Stimulated activated naive CD8-positive, alpha-beta T cell treated with anti-CD3 and anti-CD28 coated beads, Interleukin-15, Interleukin-2, amounts not matched to agents 100 ng/mL and 50 ng/mL, for 24 hours (primary cell): ENCODE measurements around the gene PEX26.
"Not testable (repeated sequence)": the region's sequence is repeated elsewhere in the genome, so short reads cannot be mapped to it uniquely, and the experiment has no call there.

Source experiments
- H3K27ac Mint-ChIP-seq: one replicate; pipeline ENCODE4 v1.8.0; 2021; ENCODE audit warnings: mild to moderate bottlenecking, mixed read lengths
- H3K27me3 Mint-ChIP-seq: one replicate; pipeline ENCODE4 v1.8.0; 2021; ENCODE audit warnings: mixed read lengths
- H3K36me3 Mint-ChIP-seq: one replicate; pipeline ENCODE4 v1.8.0; 2021; ENCODE audit warnings: low read depth, mixed read lengths
- H3K4me1 Mint-ChIP-seq: one replicate; pipeline ENCODE4 v1.8.0; 2021; ENCODE audit warnings: low read depth, mixed read lengths
- H3K4me3 Mint-ChIP-seq: one replicate; pipeline ENCODE4 v1.8.0; 2021; ENCODE audit warnings: mild to moderate bottlenecking, mixed read lengths
- H3K9me3 Mint-ChIP-seq: one replicate; pipeline ENCODE4 v1.8.0; 2021; ENCODE audit warnings: mixed read lengths

Gene PEX26

DNA sequence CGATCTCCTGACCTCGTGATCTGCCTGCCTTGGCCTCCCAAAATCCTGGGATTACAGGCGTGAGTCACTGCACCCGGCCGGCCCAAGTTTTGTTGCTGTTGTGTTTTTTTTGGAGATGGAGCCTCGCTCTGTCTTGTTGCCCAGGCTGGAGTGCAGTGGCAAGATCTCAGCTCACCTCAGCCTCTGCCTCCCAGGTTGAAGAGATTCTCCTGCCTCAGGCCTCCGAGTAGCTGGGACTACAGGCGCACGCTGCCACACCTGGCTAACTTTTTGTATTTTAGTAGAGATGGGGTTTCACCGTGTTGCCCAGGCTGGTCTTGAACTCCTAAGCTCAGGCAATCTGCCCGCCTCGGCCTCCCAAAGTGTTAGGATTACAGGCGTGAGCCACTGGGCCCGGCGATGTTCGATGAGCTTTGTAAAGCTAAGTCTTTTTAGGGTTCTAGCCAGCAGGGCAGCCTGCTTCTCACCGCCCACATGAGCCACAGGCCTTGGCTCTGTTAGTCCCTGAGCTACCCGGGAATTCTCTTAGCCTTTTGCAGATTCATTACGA is 45.8 kb downstream of the PEX26 start:
- not testable (repeated sequence) for H3K9me3 Mint-ChIP-seq, H3K27me3 Mint-ChIP-seq, H3K4me3 Mint-ChIP-seq, H3K27ac Mint-ChIP-seq, H3K36me3 Mint-ChIP-seq
- peaks cover 17% of the 10 kb centered on the region for H3K4me1 Mint-ChIP-seq

DNA sequence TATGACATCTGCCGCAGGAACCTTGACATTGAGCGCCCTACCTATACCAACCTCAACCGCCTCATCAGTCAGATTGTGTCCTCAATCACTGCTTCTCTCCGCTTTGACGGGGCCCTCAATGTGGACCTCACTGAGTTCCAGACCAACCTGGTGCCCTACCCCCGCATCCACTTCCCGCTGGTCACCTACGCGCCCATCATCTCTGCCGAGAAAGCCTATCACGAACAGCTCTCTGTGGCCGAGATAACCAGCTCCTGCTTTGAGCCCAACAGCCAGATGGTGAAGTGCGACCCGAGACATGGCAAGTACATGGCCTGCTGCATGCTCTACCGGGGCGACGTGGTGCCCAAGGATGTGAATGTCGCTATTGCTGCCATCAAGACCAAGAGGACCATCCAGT is 48.8 kb downstream of the PEX26 start:
- H3K27me3 Mint-ChIP-seq = no peaks in the 10 kb centered on the region
- no peaks in the 10 kb centered on the region for H3K4me1 Mint-ChIP-seq
- H3K27ac Mint-ChIP-seq = no peak overlapping the region
- H3K36me3 Mint-ChIP-seq = peaks cover 8% of the 10 kb centered on the region
- H3K4me3 Mint-ChIP-seq = no peak overlapping the region
- no peaks in the 10 kb centered on the region for H3K9me3 Mint-ChIP-seq

DNA sequence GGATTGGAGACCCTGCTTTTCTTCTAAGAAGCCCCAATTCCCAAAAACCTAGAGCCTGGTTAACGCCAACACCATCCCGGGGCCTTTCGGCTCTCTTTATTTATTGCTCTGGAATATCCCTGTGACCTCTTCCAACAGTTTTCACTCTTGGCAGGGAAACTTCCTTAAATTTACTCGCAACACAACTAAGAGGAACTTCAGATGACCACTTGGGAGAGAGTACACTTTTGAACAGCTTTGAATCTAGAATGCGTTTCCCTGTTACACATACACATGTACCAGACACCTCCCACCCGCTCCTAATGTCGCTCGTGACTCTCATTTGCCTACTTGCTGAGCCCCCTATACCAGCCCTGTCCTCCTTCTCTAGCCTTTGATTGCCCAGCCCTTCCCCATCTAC is 52.2 kb downstream of the PEX26 start:
- Mint-ChIP-seq H3K4me3 (no peak overlapping the region), H3K27ac (no peak overlapping the region), H3K27me3 (no peaks in the 10 kb centered on the region), H3K36me3 (peaks cover 8% of the 10 kb centered on the region), H3K4me1 (no peaks in the 10 kb centered on the region), H3K9me3 (no peaks in the 10 kb centered on the region)

DNA sequence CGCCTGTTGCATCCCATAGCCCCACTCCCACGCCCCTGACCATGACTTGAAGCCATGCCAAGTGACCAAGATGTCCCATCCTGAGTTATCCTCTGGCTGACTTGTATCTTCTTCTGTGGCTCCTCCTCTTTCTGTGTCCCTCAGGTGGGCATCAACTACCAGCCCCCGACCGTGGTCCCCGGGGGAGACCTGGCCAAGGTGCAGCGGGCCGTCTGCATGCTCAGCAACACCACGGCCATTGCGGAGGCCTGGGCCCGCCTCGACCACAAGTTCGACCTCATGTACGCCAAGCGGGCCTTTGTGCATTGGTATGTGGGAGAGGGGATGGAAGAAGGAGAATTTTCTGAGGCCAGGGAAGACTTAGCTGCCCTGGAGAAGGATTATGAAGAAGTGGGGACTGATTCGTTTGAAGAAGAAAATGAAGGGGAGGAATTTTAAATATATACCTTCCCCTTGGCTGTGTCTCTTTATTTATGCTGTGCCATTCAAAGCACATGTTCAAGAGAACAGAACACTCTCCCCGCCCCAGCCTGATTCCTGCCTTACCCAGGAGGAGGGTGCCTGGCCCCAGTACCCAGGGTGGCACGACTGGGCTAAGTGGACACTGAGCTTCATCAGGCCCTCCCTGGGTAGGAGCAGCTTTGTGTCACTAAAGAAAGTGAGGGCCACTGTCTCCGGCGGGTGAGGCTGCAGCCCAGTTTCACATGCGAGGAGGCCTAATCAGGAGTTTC is 53.1 kb downstream of the PEX26 start:
- Mint-ChIP-seq H3K9me3 (no peaks in the 10 kb centered on the region), H3K27ac (no peak overlapping the region), H3K4me1 (no peaks in the 10 kb centered on the region), H3K27me3 (no peaks in the 10 kb centered on the region), H3K4me3 (no peak overlapping the region), H3K36me3 (peaks cover 8% of the 10 kb centered on the region)

DNA sequence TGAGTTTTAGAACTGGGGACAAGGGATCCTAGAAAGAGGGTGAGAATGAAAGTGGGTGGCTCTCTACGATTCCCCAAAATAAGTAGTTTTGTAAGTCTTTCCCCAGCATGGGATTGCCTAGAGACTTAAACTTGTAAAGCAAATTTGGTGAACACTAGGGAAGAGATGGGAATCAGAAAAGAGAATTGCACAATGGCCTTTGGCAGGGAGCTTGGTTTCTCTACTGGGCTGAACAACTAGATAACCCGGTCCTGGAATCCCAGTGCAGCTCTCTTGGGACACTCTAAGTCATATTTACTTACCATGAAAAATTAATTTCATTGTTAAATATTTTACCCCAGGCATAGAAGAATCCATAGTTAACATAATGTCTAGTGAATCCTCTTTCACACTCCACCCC is 55.7 kb downstream of the PEX26 start:
- Mint-ChIP-seq H3K9me3 (no peaks in the 10 kb centered on the region), H3K27me3 (no peaks in the 10 kb centered on the region), H3K36me3 (no peaks in the 10 kb centered on the region), H3K4me1 (no peaks in the 10 kb centered on the region), H3K27ac (no peak overlapping the region), H3K4me3 (no peak overlapping the region)

DNA sequence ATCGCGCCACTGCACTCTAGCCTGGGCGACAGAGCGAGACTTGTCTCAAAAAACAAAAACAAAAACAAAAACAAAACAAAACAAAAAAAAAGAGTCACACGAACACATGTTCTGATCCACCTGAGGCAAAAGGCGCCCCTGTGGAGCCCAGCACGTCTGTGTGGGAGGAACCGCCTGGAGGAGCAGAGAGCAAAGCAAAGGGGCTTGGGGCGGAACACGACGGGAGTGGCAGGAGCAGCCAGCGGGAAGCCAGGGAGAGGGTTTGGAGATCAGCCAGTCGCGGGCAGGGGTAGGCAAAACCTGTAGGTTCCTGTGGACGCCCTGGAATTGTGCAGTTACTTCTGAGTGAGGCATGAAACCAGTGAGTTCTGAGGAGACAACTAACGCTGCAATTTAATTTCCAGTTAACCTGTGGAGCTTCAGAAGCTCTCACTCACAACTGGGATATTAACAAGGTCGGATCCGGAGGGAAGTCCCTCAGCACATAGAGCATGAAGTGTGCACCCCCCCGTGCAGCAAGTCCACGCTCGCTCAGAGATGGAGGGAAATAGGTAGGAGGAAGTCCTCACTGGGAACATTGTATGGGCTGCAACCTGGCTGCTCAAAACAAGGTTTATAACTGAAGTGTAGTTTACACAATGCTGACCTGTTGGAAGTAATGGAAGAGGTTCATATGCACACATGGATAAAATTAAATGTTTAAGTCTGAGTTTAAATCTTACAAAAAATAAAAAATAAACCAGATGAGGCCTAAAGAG is 59.0 kb downstream of the PEX26 start:
- Mint-ChIP-seq H3K36me3 (peaks cover 4% of the 10 kb centered on the region), H3K4me1 (no peaks in the 10 kb centered on the region), H3K9me3 (no peaks in the 10 kb centered on the region), H3K27ac (no peak overlapping the region), H3K4me3 (no peak overlapping the region), H3K27me3 (no peaks in the 10 kb centered on the region)

DNA sequence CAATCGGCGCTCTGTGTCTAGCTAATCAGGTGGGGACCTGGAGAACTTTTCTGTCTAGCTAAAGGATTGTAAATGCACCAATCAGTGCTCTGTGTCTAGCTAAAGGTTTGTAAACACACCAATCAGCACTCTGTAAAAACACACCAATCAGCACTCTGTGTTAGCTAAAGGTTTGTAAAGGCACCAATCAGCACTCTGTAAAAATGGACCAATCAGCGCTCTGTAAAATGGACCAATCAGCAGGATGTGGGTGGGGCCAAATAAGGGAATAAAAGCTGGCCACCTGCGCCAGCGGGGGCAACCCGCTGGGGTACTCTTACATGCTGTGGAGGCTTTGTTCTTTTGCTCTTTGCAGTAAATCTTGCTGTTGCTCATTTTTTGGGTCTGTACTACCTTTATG is 63.2 kb downstream of the PEX26 start:
- not testable (repeated sequence) for H3K4me1 Mint-ChIP-seq, H3K27me3 Mint-ChIP-seq, H3K4me3 Mint-ChIP-seq, H3K9me3 Mint-ChIP-seq, H3K36me3 Mint-ChIP-seq, H3K27ac Mint-ChIP-seq

DNA sequence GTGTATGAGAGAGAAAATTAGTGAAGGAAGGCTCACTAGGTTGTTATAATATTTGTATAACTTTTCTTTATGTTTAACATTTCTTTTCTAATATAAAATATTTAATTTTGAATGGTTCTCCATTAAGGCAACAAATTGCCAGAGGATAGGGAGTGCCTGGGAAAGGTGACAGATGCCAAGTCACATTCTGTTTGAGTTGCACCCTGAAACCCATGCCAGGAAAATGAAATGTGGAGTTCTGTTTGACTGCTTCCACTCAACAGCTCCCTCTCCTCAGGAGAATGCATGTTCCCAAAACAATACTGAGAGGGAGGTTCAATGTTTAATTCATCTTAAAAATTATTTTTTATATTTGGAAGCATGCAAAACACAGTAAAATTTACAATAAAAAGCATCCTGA is 66.3 kb downstream of the PEX26 start:
- peaks cover 8% of the 10 kb centered on the region for H3K4me1 Mint-ChIP-seq
- no peaks in the 10 kb centered on the region for H3K9me3 Mint-ChIP-seq
- peaks cover 4% of the 10 kb centered on the region for H3K36me3 Mint-ChIP-seq
- H3K27me3 Mint-ChIP-seq = no peaks in the 10 kb centered on the region
- H3K4me3 Mint-ChIP-seq = no peak overlapping the region
- no peak overlapping the region for H3K27ac Mint-ChIP-seq

DNA sequence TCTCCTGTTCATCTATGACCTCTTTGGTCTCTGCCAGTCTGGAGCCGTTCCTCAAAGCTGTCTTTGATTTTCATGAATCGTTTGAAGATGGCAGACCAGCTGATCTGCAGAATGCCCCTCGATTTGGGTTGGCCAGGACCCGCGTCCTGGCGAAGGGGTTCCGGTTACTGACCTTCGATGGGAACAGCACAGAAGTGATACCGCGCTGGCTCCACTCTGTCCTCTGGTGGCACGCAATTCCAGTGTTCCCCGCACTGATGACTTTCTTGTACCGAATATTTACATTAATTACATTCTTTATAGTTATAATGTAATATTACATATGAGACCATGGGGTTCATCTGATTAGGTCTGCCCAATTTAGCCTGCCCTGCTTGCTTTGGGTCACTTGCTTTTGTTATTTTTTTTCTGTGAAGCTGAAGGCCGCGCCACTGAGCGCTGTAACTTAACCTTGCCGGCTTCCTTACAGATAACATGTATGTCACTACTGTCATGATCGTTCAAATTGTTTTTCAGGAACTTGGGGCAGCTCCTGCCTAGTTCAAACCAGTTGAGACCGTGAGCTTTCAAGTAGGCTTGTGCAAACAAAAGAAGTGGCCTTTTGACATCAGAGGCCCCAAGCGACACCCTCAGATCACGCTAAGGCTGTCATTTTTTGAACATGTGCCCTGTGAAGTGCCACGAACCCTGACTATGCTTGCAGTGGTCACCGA is 68.0 kb downstream of the PEX26 start:
- Mint-ChIP-seq H3K9me3 (no peaks in the 10 kb centered on the region), H3K4me1 (peaks cover 21% of the 10 kb centered on the region), H3K27me3 (no peaks in the 10 kb centered on the region), H3K36me3 (peaks cover 4% of the 10 kb centered on the region), H3K27ac (no peak overlapping the region), H3K4me3 (no peak overlapping the region)

DNA sequence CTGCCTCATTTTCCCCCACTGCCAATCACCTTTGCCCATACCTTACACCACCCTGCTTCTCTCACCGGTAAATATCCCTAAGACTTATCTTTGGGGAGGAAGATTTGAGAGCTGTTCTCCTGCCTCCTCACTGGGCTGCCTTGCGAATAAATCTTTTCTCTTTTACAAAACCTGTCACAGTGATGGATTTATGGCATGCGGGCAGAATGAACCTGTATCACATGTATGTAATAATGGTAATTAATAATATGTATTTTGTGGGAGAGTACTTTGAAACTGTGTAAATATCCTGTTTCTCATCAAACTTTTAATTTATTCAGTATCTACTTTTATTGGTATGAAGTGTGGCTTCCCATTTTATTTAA is 68.6 kb downstream of the PEX26 start:
- no peaks in the 10 kb centered on the region for H3K9me3 Mint-ChIP-seq
- H3K27ac Mint-ChIP-seq = no peak overlapping the region
- peaks cover 27% of the 10 kb centered on the region for H3K4me1 Mint-ChIP-seq
- peaks cover 1% of the 10 kb centered on the region for H3K36me3 Mint-ChIP-seq
- no peak overlapping the region for H3K4me3 Mint-ChIP-seq
- H3K27me3 Mint-ChIP-seq = no peaks in the 10 kb centered on the region

DNA sequence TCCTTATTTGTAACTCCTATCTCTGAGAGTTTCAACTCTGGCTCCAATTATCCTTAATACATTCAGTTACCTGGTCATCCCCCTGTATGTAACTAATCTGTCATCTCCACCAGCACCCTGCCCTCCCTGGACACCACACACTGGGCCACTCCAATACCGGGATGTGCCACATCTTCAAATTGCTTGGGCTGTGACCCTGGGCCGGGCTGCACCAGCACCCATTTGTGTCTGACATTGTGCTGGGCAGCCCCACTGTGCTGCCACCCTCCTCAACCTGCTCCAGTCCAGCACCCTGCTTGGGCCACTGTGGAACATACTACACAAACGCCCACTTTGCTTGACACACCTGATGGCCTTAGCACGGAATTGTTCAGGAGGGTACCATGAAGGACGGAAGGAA is 70.0 kb downstream of the PEX26 start:
- Mint-ChIP-seq H3K4me1 (peaks cover 41% of the 10 kb centered on the region), H3K4me3 (no peak overlapping the region), H3K36me3 (no peaks in the 10 kb centered on the region), H3K27me3 (no peaks in the 10 kb centered on the region), H3K9me3 (no peaks in the 10 kb centered on the region), H3K27ac (no peak overlapping the region)

DNA sequence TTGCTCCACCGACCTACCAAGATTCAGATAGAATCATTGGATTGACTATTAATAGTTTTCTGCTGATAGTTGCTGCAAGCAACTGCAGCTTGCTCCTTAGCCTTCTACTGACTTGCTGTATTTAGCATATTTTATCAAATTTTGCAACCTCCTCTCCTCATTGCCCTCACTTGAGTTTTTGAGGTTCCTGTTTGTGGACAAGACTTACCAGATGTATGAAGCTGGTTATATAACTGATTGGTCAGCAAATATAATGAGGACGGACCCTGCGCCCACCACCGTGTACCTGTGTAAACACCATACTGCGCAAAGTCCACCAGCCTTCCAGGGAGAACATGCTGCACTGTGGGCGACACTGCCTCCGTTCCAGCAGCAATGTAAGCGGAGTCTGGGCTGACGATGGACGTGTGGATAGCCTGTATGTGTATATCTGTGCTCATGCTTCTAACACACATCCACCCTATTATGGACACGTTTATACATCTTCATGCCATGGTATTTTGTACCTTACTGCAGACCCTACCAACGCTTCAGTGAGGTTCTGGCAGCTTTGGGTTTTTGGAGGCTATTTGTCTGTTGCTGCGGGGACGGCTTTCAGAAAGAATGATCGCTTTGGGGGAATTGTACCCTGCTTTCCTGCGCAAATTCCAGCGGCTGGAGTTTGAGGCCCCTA is 70.6 kb downstream of the PEX26 start:
- no peak overlapping the region for H3K27ac Mint-ChIP-seq
- H3K4me3 Mint-ChIP-seq = peak overlapping the region; percentile 87
- no peaks in the 10 kb centered on the region for H3K27me3 Mint-ChIP-seq
- H3K36me3 Mint-ChIP-seq = no peaks in the 10 kb centered on the region
- H3K4me1 Mint-ChIP-seq = peaks cover 43% of the 10 kb centered on the region
- no peaks in the 10 kb centered on the region for H3K9me3 Mint-ChIP-seq

DNA sequence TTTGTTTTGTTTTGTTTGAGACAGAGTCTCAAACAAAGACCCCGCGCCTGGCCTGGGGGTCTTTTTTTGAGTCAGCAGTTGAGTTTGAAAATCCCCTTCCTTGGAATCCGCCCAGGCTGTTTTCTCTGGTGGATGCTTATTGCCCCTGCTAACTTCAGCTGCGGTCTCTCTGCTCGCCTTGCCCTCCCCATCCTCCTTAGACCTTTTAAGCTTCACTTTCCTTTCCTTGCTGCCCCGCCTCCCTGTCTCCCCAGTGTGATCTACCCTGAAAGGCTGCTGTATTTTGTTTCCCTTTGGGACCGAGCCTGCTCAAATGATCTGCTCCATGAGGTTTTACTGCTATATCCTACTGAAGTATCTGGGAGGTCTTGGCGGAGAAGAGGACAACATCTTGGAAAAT is 74.7 kb downstream of the PEX26 start:
- no peaks in the 10 kb centered on the region for H3K27me3 Mint-ChIP-seq
- H3K36me3 Mint-ChIP-seq = no peaks in the 10 kb centered on the region
- peak overlapping the region; percentile 91 for H3K27ac Mint-ChIP-seq
- peaks cover 45% of the 10 kb centered on the region for H3K4me1 Mint-ChIP-seq
- H3K9me3 Mint-ChIP-seq = no peaks in the 10 kb centered on the region
- peak overlapping the region; percentile 69 for H3K4me3 Mint-ChIP-seq

DNA sequence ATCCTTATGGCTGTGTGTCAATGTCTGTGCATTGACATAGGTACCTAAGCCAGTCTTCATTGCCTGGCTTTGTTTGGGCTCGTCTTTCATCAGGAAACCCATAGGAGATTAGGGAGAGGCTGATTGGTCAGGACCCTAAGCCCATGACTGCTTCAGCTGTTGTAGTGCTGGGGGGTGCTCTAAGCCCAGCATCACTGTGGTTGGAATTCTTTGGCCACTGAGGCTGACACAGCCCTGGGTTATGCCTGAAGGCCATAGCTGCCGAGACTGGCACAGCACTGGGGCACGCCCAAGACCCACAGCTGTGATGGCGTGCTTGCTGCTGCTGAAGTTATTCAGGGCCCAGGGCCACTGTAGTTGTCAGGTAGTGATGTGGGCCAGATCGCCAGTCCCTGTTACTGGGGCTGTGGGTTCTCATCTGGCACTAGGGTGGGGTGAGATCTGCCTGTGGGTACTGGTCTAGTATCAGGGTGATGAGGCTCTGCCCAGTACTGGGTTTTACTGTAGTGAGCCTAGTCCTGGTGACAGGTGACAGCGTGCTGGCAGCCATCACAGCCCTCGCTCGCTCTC is 77.1 kb downstream of the PEX26 start:
- no peaks in the 10 kb centered on the region for H3K9me3 Mint-ChIP-seq
- no peak overlapping the region for H3K27ac Mint-ChIP-seq
- peaks cover 33% of the 10 kb centered on the region for H3K4me1 Mint-ChIP-seq
- no peaks in the 10 kb centered on the region for H3K36me3 Mint-ChIP-seq
- no peak overlapping the region for H3K4me3 Mint-ChIP-seq
- H3K27me3 Mint-ChIP-seq = no peaks in the 10 kb centered on the region
